Stimulated activated effector memory CD8-positive, alpha-beta T cell treated with anti-CD3 and anti-CD28 coated beads, Interleukin-12 subunit alpha, Interleukin-12 subunit beta, amount 100 ng/mL, for 72 hours (primary cell): Measurements from ENCODE around the gene ADIPOQ.
"Not testable (repeated sequence)": the region's sequence is repeated elsewhere in the genome, so short reads cannot be mapped to it uniquely, and the experiment has no call there.

ENCODE experiments used
- ATAC-seq: fragments of 150-1000 bp; cut with Tn5 transposase; 2 replicates; pipeline ENCODE4 v1.10.0; 2021
- DNase-seq, 2 donors: peaks; one replicate each; pipeline ENCODE4 v3.0.0; 2021 to 2022; ENCODE audit warnings: low spot score in 2 of 2
- H3K27ac Mint-ChIP-seq: one replicate; pipeline ENCODE4 v1.8.0; 2022; ENCODE audit warnings: mild to moderate bottlenecking, mixed read lengths
- H3K36me3 Mint-ChIP-seq: one replicate; pipeline ENCODE4 v1.8.0; 2022; ENCODE audit warnings: mild to moderate bottlenecking, mixed read lengths
- H3K4me1 Mint-ChIP-seq: one replicate; pipeline ENCODE4 v1.8.0; 2022; ENCODE audit warnings: mixed read lengths
- H3K4me3 Mint-ChIP-seq: one replicate; pipeline ENCODE4 v1.8.0; 2022; ENCODE audit warnings: mild to moderate bottlenecking, mixed read lengths
- H3K9me3 Mint-ChIP-seq: one replicate; pipeline ENCODE4 v1.8.0; 2022; ENCODE audit warnings: mixed read lengths

ADIPOQ gene

DNA sequence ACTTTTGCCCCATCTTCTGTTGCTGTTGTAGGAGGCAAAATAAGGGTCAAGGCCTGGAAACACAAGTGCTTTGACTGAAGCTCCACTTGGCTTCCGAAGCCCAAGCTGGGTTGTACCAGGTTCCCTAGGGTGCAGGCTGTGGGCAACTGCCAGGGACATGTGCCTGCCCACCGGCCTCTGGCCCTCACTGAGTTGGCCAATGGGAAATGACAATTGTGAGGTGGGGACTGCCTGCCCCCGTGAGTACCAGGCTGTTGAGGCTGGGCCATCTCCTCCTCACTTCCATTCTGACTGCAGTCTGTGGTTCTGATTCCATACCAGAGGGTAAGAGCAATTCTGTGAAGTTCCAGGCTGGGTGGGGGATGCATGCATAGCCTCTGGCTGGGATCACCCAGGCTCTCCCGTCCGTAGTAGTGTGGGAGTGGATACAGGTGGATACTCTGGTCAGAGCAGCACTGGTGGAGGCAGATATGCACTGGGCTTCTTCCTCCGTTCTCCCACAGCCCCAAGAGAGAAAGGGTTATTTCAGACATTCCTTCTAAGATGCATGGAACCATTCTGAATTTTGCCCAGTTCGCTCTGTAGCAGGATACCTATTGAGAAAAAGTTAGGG is at the start of gene ADIPOQ:
Gene ADIPOQ (plus strand): TSS at position 285 of the 613 bp plus-strand sequence. CDS start 10,349 bp downstream, outside the sequence.
- no peak within 1 kb of the TSS for H3K27ac Mint-ChIP-seq
- no peaks in the 10 kb centered on the region for H3K9me3 Mint-ChIP-seq
- H3K4me1 Mint-ChIP-seq, result no peaks in the 10 kb centered on the region
- no peak within 1 kb of the TSS for H3K4me3 Mint-ChIP-seq
- no peak for ATAC-seq
- peak in 1 of 2 donors; percentile 35 for DNase-seq
- H3K36me3 Mint-ChIP-seq, result no peaks in the 10 kb centered on the region

DNA sequence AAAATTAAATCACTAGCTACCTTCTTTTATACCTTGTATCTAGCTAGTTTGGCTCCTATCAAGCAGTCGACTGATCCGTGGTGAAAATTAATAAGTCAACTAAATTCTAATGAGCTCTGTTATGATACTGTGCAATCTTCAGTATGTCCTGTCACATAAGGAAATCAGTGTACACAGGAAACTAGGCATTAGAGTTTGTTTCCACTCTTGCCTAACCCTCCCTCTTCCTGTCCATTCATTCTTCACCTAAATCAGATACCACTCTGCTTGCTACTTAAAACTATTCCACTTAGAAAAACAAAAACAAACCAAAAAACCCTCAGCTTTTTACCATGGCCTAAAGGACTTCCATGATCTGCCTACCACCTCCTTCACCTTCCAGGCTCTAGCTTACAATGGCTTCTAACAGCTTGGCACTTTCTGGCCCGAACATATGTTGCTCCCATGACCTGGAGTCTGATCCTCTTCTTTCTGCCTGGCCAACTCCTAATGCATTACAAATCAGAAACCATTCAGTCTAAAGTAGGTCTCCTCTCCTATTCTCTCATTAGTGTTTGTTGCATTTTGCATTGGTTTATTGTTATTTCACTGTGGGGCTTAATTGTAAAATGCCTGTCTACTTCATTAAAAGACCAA is 44.2 kb upstream of the ADIPOQ start:
- peak overlapping the region; percentile 20 for H3K27ac Mint-ChIP-seq

DNA sequence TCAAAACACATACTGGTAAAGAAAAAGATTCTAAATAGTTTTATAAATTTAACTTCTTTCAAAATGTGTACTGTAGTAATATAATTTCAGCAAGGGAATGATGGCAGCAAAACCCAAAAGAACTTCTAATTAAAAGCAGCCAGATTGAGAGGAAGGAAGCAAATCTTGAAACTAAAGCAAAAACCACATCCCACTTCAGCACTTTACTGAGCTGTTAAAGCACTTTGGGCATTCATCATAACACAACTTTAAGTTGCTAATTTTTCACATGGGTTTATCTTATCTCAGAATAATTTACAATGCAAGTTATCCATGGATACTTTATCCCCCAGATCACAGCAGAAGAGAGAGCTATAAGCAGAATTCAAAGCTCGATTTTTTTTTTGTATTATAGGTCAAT is 42.2 kb upstream of the ADIPOQ start:
- no peak for DNase-seq
- ATAC-seq, result no peak
- no peak overlapping the region for H3K27ac Mint-ChIP-seq
- H3K4me1 Mint-ChIP-seq, result peaks cover 14% of the 10 kb centered on the region
- no peak overlapping the region for H3K4me3 Mint-ChIP-seq
- peaks cover 100% of the 10 kb centered on the region for H3K36me3 Mint-ChIP-seq
- H3K9me3 Mint-ChIP-seq, result no peaks in the 10 kb centered on the region

More for the DNA sequence above, 44.2 kb upstream of the ADIPOQ start:
- Mint-ChIP-seq H3K36me3 (peaks cover 100% of the 10 kb centered on the region), H3K4me1 (peaks cover 14% of the 10 kb centered on the region), H3K4me3 (no peak overlapping the region), H3K9me3 (no peaks in the 10 kb centered on the region)
- DNase-seq (no peak), ATAC-seq (peak; percentile 51)

DNA sequence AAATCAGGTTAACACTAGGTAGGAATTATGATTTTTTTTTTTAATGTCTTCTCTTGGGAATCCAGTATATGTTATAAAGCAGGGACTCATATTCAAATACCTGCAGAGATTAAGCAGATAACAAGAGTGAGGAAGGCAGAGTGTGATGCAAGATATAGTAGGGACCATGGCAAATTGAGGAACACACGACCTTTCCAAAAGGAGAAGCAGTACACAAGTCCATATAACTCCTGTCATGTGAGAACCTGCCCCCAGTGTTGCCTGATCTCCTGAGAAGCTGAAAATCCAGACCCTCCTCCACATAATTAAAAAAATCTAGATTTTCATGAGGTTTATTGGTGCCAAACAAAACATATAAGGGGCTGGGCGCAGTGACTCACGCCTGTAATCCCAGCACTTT is 39.8 kb upstream of the ADIPOQ start:
- DNase-seq (no peak), ATAC-seq (no peak)
- H3K4me3 Mint-ChIP-seq, result no peak overlapping the region
- H3K36me3 Mint-ChIP-seq, result peaks cover 78% of the 10 kb centered on the region
- peaks cover 23% of the 10 kb centered on the region for H3K4me1 Mint-ChIP-seq
- no peak overlapping the region for H3K27ac Mint-ChIP-seq
- no peaks in the 10 kb centered on the region for H3K9me3 Mint-ChIP-seq

DNA sequence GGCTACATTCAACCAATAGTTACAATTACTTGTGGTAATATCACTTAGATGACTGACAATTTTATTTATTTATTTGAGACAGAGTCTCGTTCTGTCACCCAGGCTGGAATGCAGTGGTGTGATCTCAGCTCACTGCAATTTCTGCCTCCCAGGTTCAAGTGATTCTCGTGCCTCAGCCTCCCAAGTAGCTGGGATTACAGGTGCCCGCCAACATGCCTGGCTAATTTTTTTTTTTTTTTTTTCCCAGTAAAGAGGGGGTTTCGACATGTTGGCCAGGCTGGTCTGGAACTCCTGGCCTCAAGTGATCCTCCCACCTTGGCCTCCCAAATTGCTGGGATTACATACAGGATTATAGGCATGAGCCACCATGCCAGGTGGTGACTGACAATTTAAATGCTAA is 39.1 kb upstream of the ADIPOQ start:
- not testable (repeated sequence) for H3K4me3 Mint-ChIP-seq, DNase-seq, H3K9me3 Mint-ChIP-seq, H3K27ac Mint-ChIP-seq, ATAC-seq
- peaks cover 70% of the 10 kb centered on the region for H3K36me3 Mint-ChIP-seq
- peaks cover 20% of the 10 kb centered on the region for H3K4me1 Mint-ChIP-seq

DNA sequence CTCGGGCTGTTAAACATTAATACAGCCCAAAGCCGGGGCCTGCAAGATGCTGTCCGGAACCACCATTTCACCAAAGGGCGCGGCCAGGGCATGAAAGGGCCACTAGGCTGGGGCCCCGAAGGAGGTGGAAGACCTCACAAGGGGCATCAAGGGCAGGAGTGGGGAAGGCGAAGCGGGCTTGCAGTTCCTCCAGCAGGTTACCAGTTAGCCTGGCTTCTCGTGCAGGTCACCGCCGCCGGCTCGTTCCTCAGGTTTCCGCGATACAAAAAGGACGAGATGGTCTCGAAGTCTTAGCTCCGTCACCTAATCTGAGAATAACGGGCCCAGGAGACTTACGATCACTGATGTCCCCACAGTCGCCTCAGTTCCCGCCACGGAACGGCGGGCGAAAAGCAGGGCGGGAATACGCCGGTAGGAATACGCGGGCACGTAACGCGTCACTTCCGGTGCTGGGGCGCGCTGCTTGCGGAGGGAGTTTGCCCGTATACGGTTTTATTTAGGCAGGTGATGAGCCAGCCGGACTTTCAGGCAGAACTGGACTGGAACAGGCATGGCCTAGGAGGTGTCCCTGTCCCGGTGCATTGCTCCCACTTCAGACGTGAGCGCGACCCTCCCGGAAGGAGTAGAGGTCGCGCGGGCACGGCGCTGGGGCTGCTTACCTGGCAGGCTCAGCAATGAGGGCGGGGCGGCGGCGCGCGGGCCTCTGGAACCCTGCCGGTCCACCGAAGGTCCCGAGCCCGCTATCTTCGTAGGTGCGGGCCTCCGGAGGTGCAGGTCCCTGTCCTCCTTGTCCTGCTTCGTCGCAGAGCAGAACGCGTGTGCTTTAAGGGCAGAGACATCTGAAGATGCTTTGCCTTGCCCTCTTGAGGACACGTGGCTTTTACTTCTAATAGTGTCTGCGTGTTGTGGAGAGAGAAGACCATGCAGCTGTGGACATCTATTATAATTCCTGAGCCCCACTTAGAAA is 36.1 kb upstream of the ADIPOQ start, which contains the start of gene RFC4:
Gene RFC4 (minus strand): TSS at position 394 of the 967 bp plus-strand sequence. CDS start 1,769 bp downstream, outside the sequence.
- DNase-seq, result peak; percentile 72 to 91

DNA sequence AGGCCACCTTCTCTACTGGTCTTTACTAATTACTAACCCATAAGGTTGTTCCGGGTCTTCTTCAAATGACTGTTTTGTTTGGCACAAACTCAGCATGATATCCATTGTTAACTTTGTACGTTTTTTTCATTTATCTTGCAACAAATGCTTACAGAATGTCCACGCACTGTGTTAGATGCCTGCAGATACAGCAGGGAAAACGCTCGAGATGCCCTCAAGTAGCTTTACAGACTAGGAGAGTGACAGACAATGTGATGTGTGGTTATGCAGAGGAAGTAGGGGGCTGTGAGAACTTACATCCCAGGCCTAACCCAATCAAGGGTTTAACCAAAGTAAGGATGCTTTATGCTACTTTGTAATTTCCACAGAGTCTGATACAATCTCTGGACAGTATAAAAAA is 35.3 kb upstream of the ADIPOQ start:
- Mint-ChIP-seq H3K4me3 (peak overlapping the region; percentile 82), H3K4me1 (peaks cover 9% of the 10 kb centered on the region), H3K36me3 (peaks cover 33% of the 10 kb centered on the region), H3K27ac (peak overlapping the region; percentile 88), H3K9me3 (no peaks in the 10 kb centered on the region)
- peak; percentile 35 for ATAC-seq
- no peak for DNase-seq

More for the DNA sequence above, 36.1 kb upstream of the ADIPOQ start, which contains the start of gene RFC4:
- peaks cover 9% of the 10 kb centered on the region for H3K4me1 Mint-ChIP-seq
- H3K9me3 Mint-ChIP-seq, result no peaks in the 10 kb centered on the region
- peak within 1 kb of the TSS; percentile 88 for H3K27ac Mint-ChIP-seq
- H3K4me3 Mint-ChIP-seq, result peak within 1 kb of the TSS; percentile 82
- H3K36me3 Mint-ChIP-seq, result peaks cover 41% of the 10 kb centered on the region
- ATAC-seq, result peak; percentile 92

DNA sequence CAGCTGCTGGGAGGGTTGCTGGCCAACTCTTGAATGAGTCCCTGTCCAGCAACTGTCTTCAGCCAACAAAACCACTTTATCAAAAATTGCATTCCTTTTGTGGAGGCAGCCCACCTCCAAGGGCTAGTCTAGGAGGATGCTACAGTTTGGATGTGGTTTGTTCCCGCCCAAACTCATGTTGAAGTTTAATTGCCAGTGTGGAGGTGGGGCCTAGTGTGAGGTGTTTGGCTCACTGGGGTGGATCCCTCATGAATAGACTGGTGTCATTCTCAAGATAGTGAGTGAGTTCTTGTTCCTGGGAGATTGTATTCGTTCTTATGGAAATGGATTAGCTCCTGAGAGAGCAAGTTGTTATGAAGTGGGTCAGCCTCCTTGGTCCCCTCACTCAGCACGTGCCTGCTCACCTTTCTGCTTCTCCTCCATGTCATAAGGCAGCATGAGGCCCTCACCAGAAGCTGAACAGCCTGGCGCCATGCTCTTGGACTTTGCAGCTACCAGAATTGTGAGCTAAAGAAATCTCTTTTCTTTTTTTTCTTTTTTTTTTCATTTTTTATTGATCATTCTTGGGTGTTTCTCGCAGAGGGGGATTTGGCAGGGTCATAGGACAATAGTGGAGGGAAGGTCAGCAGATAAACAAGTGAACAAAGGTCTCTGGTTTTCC is 32.0 kb upstream of the ADIPOQ start:
- ATAC-seq (no peak), DNase-seq (no peak)
- Mint-ChIP-seq H3K36me3 (peaks cover under 1% of the 10 kb centered on the region), H3K27ac (no peak overlapping the region), H3K4me1 (peaks cover 9% of the 10 kb centered on the region), H3K4me3 (no peak overlapping the region), H3K9me3 (no peaks in the 10 kb centered on the region)

DNA sequence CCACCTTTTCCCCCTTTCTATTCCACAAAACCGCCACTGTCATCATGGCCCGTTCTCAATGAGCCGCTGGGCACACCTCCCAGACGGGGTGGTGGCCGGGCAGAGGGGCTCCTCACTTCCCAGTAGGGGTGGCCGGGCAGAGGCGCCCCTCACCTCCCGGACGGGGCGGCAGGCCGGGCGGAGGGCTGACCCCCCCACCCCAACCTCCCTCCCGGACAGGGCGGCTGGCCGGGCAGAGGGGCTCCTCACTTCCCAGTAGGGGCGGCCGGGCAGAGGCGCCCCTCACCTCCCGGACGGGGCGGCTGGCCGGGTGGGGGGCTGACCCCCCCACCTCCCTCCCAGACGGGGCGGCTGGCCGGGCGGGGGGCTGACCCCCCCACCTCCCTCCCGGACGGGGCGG is 31.2 kb upstream of the ADIPOQ start:
- H3K27ac Mint-ChIP-seq, ATAC-seq, DNase-seq, H3K9me3 Mint-ChIP-seq, H3K36me3 Mint-ChIP-seq, H3K4me1 Mint-ChIP-seq, H3K4me3 Mint-ChIP-seq: not testable (repeated sequence)

DNA sequence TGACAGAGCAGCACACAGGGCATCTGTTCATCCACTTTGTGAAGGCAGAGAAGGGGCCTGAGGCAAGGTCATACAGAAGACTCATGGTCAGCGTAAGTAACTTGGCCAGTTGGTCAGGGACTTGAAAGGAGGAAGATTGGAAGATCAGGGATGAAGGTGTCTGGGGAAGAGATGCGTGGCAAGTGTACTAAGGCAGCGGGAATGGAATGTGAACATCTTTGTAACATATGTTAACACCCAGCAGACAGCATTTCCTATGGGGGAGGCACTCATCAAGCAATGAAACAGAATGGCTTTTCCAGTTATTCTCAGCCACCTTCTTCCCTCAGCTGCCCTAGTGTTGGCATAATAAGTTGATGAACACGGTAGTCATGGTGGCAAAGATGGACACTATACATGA is 28.4 kb upstream of the ADIPOQ start:
- Mint-ChIP-seq H3K36me3 (no peaks in the 10 kb centered on the region), H3K27ac (no peak overlapping the region), H3K9me3 (no peaks in the 10 kb centered on the region), H3K4me3 (no peak overlapping the region), H3K4me1 (no peaks in the 10 kb centered on the region)
- DNase-seq (no peak), ATAC-seq (no peak)

DNA sequence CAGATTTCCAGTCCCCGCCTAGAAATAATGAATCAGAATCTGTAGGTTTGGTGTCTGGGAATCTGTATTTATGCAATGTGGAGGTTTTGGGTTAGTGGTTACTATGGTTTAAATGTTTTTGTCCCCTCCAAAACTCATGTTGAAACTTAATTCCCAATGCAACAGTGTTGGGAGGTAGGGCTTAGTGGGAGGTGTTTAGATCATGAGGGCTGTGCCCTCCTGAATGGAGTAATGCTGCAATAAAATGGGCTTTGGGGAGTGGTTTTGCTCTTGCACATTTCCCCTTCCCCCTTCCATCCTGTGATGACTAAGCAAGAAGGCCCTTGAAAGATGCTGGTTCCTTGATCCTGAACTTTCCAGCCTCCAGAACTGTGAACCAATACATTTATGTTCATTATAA is 27.1 kb upstream of the ADIPOQ start:
- Mint-ChIP-seq H3K4me1 (no peaks in the 10 kb centered on the region), H3K27ac (no peak overlapping the region), H3K36me3 (no peaks in the 10 kb centered on the region), H3K4me3 (no peak overlapping the region), H3K9me3 (no peaks in the 10 kb centered on the region)
- DNase-seq (no peak), ATAC-seq (no peak)

DNA sequence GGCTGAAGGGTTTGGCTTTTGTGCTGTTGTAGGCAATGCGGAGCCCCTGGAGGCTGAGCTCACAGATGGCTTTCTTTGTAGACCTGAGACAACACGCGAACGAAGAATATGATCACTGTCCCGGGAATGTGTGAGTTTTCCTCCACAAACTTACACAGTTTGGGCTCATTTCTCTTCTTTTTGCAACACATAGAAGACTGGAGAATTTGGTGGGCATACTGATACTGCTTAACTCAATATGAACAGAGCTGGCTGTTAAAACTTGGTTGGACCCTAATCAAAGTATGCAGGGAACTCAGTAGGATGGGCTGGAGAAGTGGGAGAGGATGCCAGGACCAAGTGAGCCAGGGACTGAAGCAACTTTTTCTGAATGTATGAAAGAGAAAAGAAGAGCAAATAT is 24.0 kb upstream of the ADIPOQ start:
- DNase-seq, result no peak
- no peak for ATAC-seq
- no peaks in the 10 kb centered on the region for H3K4me1 Mint-ChIP-seq
- no peak overlapping the region for H3K4me3 Mint-ChIP-seq
- H3K36me3 Mint-ChIP-seq, result no peaks in the 10 kb centered on the region
- no peaks in the 10 kb centered on the region for H3K9me3 Mint-ChIP-seq
- H3K27ac Mint-ChIP-seq, result no peak overlapping the region

DNA sequence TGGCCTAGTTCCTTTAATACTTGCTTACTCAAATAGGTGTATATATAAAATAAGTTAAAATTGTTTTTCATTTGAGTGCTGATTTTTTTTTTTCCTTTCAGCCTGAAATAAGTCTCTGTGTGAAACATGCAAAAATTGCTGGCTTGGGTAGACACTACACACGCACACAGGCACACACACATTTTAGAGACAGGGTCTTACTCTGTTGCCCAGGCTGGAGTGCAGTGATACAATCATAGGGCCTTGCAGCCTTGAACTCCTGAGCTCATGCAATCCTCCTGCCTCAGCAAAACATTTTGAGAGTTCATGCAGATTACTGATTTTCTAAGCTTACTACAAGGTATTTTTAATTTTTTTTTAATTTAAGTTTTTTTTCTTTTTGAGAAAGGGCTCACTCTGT is 23.6 kb upstream of the ADIPOQ start:
- H3K27ac Mint-ChIP-seq, result no peak overlapping the region
- ATAC-seq, result no peak
- no peaks in the 10 kb centered on the region for H3K36me3 Mint-ChIP-seq
- no peak overlapping the region for H3K4me3 Mint-ChIP-seq
- DNase-seq, result no peak
- H3K9me3 Mint-ChIP-seq, result no peaks in the 10 kb centered on the region
- peaks cover 3% of the 10 kb centered on the region for H3K4me1 Mint-ChIP-seq

DNA sequence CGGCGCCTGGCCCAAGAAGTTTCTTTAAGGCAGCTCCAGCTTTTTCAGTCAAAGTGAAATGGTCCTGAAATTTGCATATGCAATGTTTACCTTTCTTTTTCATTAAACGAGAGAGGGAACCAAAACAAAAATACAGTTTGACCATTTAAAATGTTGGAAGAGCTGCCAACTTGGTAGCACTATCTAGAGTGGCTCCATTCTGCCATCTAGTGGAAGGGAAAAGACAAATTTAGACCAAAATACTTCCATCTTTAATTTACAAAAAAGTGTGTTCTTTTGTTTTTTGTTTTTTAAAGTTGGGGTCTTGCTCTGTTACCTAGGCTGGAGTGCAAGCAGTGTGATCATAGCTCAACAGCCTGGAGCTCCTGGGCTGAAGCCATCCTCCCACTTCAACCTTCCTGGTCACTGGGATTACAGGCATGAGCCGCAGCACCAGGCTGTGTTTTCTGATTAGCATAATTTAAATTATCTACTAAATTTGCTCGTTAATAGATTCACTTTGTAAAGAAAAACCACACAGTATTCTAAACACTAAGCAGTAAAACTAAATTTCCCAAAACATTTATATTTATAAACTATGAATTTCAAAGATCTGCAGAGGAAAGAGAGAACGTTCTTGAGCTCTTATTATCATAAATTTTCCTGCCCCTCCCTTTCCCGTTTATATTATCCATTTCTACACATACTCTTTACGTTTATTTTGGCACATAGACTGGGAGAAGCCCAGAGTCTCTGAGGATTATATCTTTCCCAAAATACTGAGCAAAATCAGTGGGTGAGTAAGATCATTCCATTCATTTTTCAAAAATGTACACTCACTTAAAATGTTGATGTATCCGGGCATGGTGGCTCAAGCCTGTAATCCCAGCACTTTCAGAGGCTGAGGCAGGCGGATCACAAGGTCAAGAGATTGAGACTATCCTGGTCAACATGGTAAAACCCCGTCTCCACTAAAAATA is 20.8 kb upstream of the ADIPOQ start:
- no peak overlapping the region for H3K4me3 Mint-ChIP-seq
- H3K36me3 Mint-ChIP-seq, result no peaks in the 10 kb centered on the region
- no peak for ATAC-seq
- H3K27ac Mint-ChIP-seq, result no peak overlapping the region
- peaks cover 30% of the 10 kb centered on the region for H3K4me1 Mint-ChIP-seq
- DNase-seq, result no peak
- no peaks in the 10 kb centered on the region for H3K9me3 Mint-ChIP-seq
